A673 (cell line): ENCODE data around the gene PYGO1. TPM values are rescaled to one million over a fixed set of nuclear protein-coding genes. Genes with fewer than 3 reads are reported as not detected.
A peak's percentile ranks its signal among the peaks of the same experiment; 100 is the strongest.

ENCODE experiments used
- BruUV-seq: library from RNA; stranded (reverse); fragments of 400-500 nt; replicated peaks from 2 replicates; lab custom pipeline; 2021; lab: Mats Ljungman, UMichigan
- CTCF ChIA-PET: fragments of 300-600 bp; sonication (Branson Sonifier 250); formaldehyde crosslinking; loops from one replicate; lab custom pipeline; 2022; ENCODE audit warnings: antibody characterized with exemption; lab: Charles Lee
- POLR2A ChIA-PET: fragments of 300-600 bp; sonication (Branson Sonifier 250); formaldehyde crosslinking; loops from one replicate; lab custom pipeline; 2022; ENCODE audit warnings: antibody characterized with exemption; ENCODE audit not compliant: low non-redundant PET; lab: Charles Lee
- DNase-seq: peaks from one replicate; pipeline ENCODE4 v3.0.0-alpha.2; 2015; ENCODE audit warnings: low spot score
- H3K27ac ChIP-seq: fragments of 200-600 bp; sonication (generic); 2 replicates; pipeline ENCODE4 v1.5.1; 2016; ENCODE audit warnings: mixed run types, low read depth, mild to moderate bottlenecking, mixed read lengths, antibody characterized with exemption, low read length; ENCODE audit not compliant: poor library complexity, severe bottlenecking
- H3K27me3 ChIP-seq: fragments of 200-600 bp; sonication (generic); replicated peaks from 2 replicates; pipeline ENCODE4 v1.6.1; 2017; ENCODE audit warnings: mixed run types, low read depth, mild to moderate bottlenecking, mixed read lengths, antibody characterized with exemption, low read length; ENCODE audit not compliant: insufficient read depth, poor library complexity
- H3K36me3 ChIP-seq: fragments of 200-600 bp; sonication (generic); 2 replicates; pipeline ENCODE4 v1.6.1; 2016; ENCODE audit warnings: mixed run types, mild to moderate bottlenecking, mixed read lengths, antibody characterized with exemption, low read length; ENCODE audit not compliant: insufficient read depth, poor library complexity, severe bottlenecking
- H3K4me1 ChIP-seq: fragments of 200-600 bp; sonication (generic); 2 replicates; pipeline ENCODE4 v1.6.1; 2017; ENCODE audit warnings: mixed run types, mild to moderate bottlenecking, mixed read lengths, antibody characterized with exemption, low read length; ENCODE audit not compliant: insufficient read depth, poor library complexity, severe bottlenecking
- H3K4me3 ChIP-seq: fragments of 200-600 bp; sonication (generic); 2 replicates; pipeline ENCODE4 v1.5.1; 2016; ENCODE audit warnings: low read depth, mixed run types, mild to moderate bottlenecking, mixed read lengths, low read length; ENCODE audit not compliant: poor library complexity, severe bottlenecking
- H3K9me3 ChIP-seq: fragments of 200-600 bp; sonication (generic); 2 replicates; pipeline ENCODE4 v1.6.1; 2016; ENCODE audit warnings: mixed run types, low read depth, mild to moderate bottlenecking, mixed read lengths, antibody characterized with exemption, low read length; ENCODE audit not compliant: poor library complexity, severe bottlenecking
- EZH2 ChIP-seq: fragments of 200-600 bp; sonication (generic); IDR thresholded peaks from 2 replicates; pipeline ENCODE4 v1.6.1; 2017; ENCODE audit warnings: borderline replicate concordance, low read depth, mild to moderate bottlenecking, mixed read lengths, antibody characterized with exemption, low read length; ENCODE audit not compliant: poor library complexity, severe bottlenecking
- intact Hi-C: fragments of 100-400 bp; cut with micrococcal nuclease; formaldehyde crosslinking; loops from one replicate; pipeline ENCODE4 v1.10.0; 2022; ENCODE audit not compliant: unreplicated experiment
- total RNA-seq: library from RNA; stranded (reverse); gene quantifications from 2 replicates; pipeline ENCODE4 v1.2.3, GENCODE V29; 2021
- TF ChIP-seq, protein P1 (sequence below): fragments of 300-800, 200-600 bp; sonication (generic); conservative IDR thresholded peaks from 2 replicates; pipeline ENCODE4 v1.5.1; 2017; ENCODE audit warnings: low read depth, mild to moderate bottlenecking, antibody characterized with exemption, low read length, moderate library complexity, mixed read lengths

The PYGO1 gene
- total RNA-seq, 1 experiment from 2014 or later: 6.8 TPM

GRCh38 chr15:55527150-55527549 lies 61.0 kb downstream of the PYGO1 start:
- Histone ChIP-seq H3K4me1 (no peaks in the 10 kb centered on the region), H3K4me3 (no peak overlapping the region), H3K9me3 (no peaks in the 10 kb centered on the region), H3K27me3 (peaks cover 3% of the 10 kb centered on the region), H3K27ac (no peak overlapping the region), H3K36me3 (no peaks in the 10 kb centered on the region)
- intact Hi-C loops: loop anchor here (2.0 to 10.0 kb wide), 2 partner anchors 114 to 268 kb away; no protein-coding TSS in a partner anchor
- TF ChIP-seq, protein P1, sequence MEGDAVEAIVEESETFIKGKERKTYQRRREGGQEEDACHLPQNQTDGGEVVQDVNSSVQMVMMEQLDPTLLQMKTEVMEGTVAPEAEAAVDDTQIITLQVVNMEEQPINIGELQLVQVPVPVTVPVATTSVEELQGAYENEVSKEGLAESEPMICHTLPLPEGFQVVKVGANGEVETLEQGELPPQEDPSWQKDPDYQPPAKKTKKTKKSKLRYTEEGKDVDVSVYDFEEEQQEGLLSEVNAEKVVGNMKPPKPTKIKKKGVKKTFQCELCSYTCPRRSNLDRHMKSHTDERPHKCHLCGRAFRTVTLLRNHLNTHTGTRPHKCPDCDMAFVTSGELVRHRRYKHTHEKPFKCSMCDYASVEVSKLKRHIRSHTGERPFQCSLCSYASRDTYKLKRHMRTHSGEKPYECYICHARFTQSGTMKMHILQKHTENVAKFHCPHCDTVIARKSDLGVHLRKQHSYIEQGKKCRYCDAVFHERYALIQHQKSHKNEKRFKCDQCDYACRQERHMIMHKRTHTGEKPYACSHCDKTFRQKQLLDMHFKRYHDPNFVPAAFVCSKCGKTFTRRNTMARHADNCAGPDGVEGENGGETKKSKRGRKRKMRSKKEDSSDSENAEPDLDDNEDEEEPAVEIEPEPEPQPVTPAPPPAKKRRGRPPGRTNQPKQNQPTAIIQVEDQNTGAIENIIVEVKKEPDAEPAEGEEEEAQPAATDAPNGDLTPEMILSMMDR: no peak
- no peak for TF ChIP-seq EZH2
- ChIA-PET POLR2A (no interaction called here), CTCF (interaction anchor here (0.8 to 1.0 kb wide), 4 partner anchors 9 to 114 kb away, joined by 3 to 6 read pairs (median 4); no protein-coding TSS in a partner anchor)
- DNase-seq: no peak
- BruUV-seq: no TSS peak

DNA sequence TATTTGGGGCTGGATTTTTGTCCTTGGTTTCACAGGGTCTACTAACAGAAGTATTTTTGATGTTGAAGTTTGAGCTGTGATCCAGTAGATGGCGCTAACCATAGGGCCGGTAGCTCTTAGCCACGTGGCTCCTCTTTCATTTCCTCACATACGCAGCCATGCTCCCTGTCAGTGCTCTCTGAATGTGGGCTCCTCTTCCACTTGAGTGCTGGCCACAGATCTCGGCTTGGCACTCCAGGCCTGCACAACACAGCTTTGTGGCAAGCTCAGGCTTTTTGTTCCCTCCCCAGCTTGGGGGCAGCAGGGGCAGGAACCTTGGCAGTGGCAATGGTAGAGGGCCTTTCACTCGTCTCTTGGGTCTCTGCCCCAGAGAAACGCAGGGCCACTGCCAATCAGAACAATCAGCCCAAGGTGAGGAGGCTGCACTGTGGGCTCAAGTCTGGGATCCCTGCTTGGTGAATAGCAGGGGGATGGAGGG lies 61.5 kb downstream of the PYGO1 start:
- Histone ChIP-seq H3K27me3 (peaks cover 3% of the 10 kb centered on the region), H3K9me3 (no peaks in the 10 kb centered on the region), H3K4me1 (no peaks in the 10 kb centered on the region), H3K36me3 (no peaks in the 10 kb centered on the region), H3K4me3 (no peak overlapping the region), H3K27ac (no peak overlapping the region)
- peak; percentile 77 for DNase-seq
- intact Hi-C loops: loop anchor here (2.0 to 10.0 kb wide), 2 partner anchors 114 to 268 kb away; no protein-coding TSS in a partner anchor
- TF ChIP-seq EZH2: no peak
- TF ChIP-seq, protein P1: peak; percentile 77
- no TSS peak for BruUV-seq
- POLR2A ChIA-PET: no interaction called here
- CTCF ChIA-PET: interaction anchor here (0.5 to 1.0 kb wide), 7 partner anchors 8 to 319 kb away, joined by 3 to 6 read pairs (median 3); no protein-coding TSS in a partner anchor

- ChIA-PET POLR2A (no interaction called here), CTCF (no interaction called here)
- no peak for DNase-seq
- no TSS peak for BruUV-seq
- Histone ChIP-seq H3K27ac (no peak overlapping the region), H3K36me3 (no peaks in the 10 kb centered on the region), H3K9me3 (no peaks in the 10 kb centered on the region), H3K4me1 (no peaks in the 10 kb centered on the region), H3K4me3 (no peak overlapping the region), H3K27me3 (peaks cover 3% of the 10 kb centered on the region)
- TF ChIP-seq, protein P1: no peak
- no peak for TF ChIP-seq EZH2
- intact Hi-C loops: loop anchor here (10.0 kb wide), 1 partner anchor 272 kb away; no protein-coding TSS in a partner anchor
Measured at GRCh38 chr15:55522742-55523450, 65.2 kb downstream of the PYGO1 start.
